Fibroblast of skin of right biceps (primary cell): ENCODE measurements around the gene SH3RF3.

Experiments used
- DNase-seq: peaks from one replicate; pipeline ENCODE4 v3.0.0-alpha.2; 2013

SH3RF3 gene

GRCh38 chr2:109513749-109514588 lies 385.0 kb downstream of the SH3RF3 start:
- peak; percentile 84 for DNase-seq

GRCh38 chr2:109514857-109515256 lies 385.9 kb downstream of the SH3RF3 start:
- DNase-seq: no peak

- peak; percentile 27 for DNase-seq
These were observed 387.6 kb downstream of the SH3RF3 start for GRCh38 chr2:109516445-109517117.

- DNase-seq: no peak
These were observed 388.3 kb downstream of the SH3RF3 start for GRCh38 chr2:109517118-109517889.

- DNase-seq: no peak
These were observed 390.5 kb downstream of the SH3RF3 start for GRCh38 chr2:109519513-109519912.

GRCh38 chr2:109521233-109522062 lies 392.4 kb downstream of the SH3RF3 start:
- DNase-seq: no peak

- DNase-seq: no peak
These were observed 393.0 kb downstream of the SH3RF3 start for GRCh38 chr2:109522063-109522374.

- no peak for DNase-seq
These were observed 394.1 kb downstream of the SH3RF3 start for GRCh38 chr2:109523121-109523520.

GRCh38 chr2:109523536-109524361 lies 394.7 kb downstream of the SH3RF3 start:
- no peak for DNase-seq

- DNase-seq: no peak
These were observed 396.8 kb downstream of the SH3RF3 start for GRCh38 chr2:109525836-109526235.

- DNase-seq: no peak
These were observed 397.5 kb downstream of the SH3RF3 start for GRCh38 chr2:109526442-109526970.

GRCh38 chr2:109527079-109527478 lies 398.1 kb downstream of the SH3RF3 start:
- DNase-seq: no peak

- no peak for DNase-seq
These were observed 399.1 kb downstream of the SH3RF3 start for GRCh38 chr2:109527846-109528705.

- DNase-seq: no peak
These were observed 400.0 kb downstream of the SH3RF3 start for GRCh38 chr2:109528811-109529501.

- DNase-seq: no peak
These were observed 400.8 kb downstream of the SH3RF3 start for GRCh38 chr2:109529532-109530449.

GRCh38 chr2:109530712-109531111 lies 401.7 kb downstream of the SH3RF3 start:
- no peak for DNase-seq

GRCh38 chr2:109531221-109531620 lies 402.2 kb downstream of the SH3RF3 start:
- DNase-seq: no peak

GRCh38 chr2:109531896-109532727 lies 403.1 kb downstream of the SH3RF3 start:
- DNase-seq: no peak
